IMR-90 (cell line): ENCODE data around the gene ALDH3B2. TPM values are rescaled to one million over a fixed set of nuclear protein-coding genes. Genes with fewer than 3 reads are reported as not detected.

Source experiments
- ATAC-seq: fragments of 200-7000 bp; cut with Tn5 transposase; 2 replicates; pipeline ENCODE4 v1.9.1; 2020; ENCODE audit warnings: low read depth, mild to moderate bottlenecking, moderate library complexity
- BruUV-seq: library from RNA; stranded (reverse); fragments of 400-500 nt; replicated peaks from 2 replicates; lab custom pipeline; 2021; lab: Mats Ljungman, UMichigan
- CTCF ChIA-PET: fragments of 300-600 bp; formaldehyde crosslinking; extraction: SDS; loops from one replicate; lab custom pipeline; 2021; ENCODE audit warnings: antibody characterized with exemption; lab: Yijun Ruan, JAX
- POLR2A ChIA-PET: fragments of 300-600 bp; sonication (Branson Sonifier 250); formaldehyde crosslinking; loops from one replicate; lab custom pipeline; 2022; ENCODE audit warnings: antibody characterized with exemption; ENCODE audit not compliant: unreplicated experiment; lab: Charles Lee
- DNase-seq: peaks from one replicate; pipeline ENCODE4 v3.0.0; 2013
- H2AFZ ChIP-seq: replicated peaks from 2 replicates; pipeline ENCODE3; 2013; ENCODE audit warnings: low read length, mild to moderate bottlenecking; ENCODE audit not compliant: poor library complexity
- H2AK5ac ChIP-seq: 2 replicates; pipeline ENCODE4 v1.6.1; 2013; ENCODE audit warnings: low read depth, low read length, inconsistent platforms
- H2AK9ac ChIP-seq: replicated peaks from 2 replicates; pipeline ENCODE3; 2013; ENCODE audit warnings: mild to moderate bottlenecking, low read depth, low read length, moderate library complexity; ENCODE audit not compliant: poor library complexity
- H2BK120ac ChIP-seq: 2 replicates; pipeline ENCODE4 v1.6.1; 2013; ENCODE audit warnings: low read depth, low read length, inconsistent platforms
- H2BK15ac ChIP-seq: 3 replicates; pipeline ENCODE4 v1.6.1; 2013; ENCODE audit warnings: low read depth, low read length, inconsistent platforms
- H2BK20ac ChIP-seq: 2 replicates; pipeline ENCODE4 v1.6.1; 2013; ENCODE audit warnings: low read depth, mild to moderate bottlenecking, inconsistent platforms, low read length, moderate library complexity
- H2BK5ac ChIP-seq: 2 replicates; pipeline ENCODE4 v1.6.1; 2013; ENCODE audit warnings: mild to moderate bottlenecking, low read depth, low read length, inconsistent platforms; ENCODE audit not compliant: poor library complexity, severe bottlenecking
- H3K14ac ChIP-seq: replicated peaks from 2 replicates; pipeline ENCODE4 v1.6.1; 2013; ENCODE audit warnings: low read depth, low read length, inconsistent platforms
- H3K18ac ChIP-seq: 2 replicates; pipeline ENCODE4 v1.6.1; 2013; ENCODE audit warnings: low read depth, low read length, control low read depth
- H3K23ac ChIP-seq: 2 replicates; pipeline ENCODE4 v1.6.1; 2013; ENCODE audit warnings: low read depth, low read length, inconsistent platforms
- H3K27ac ChIP-seq: 2 replicates; pipeline ENCODE4 v1.5.1; 2013; ENCODE audit warnings: mild to moderate bottlenecking, control low read depth, low read length; ENCODE audit not compliant: insufficient read depth
- H3K27me3 ChIP-seq: 2 replicates; pipeline ENCODE4 v1.6.1; 2013; ENCODE audit warnings: low read length; ENCODE audit not compliant: control insufficient read depth, insufficient read depth
- H3K36me3 ChIP-seq: 2 replicates; pipeline ENCODE4 v1.6.1; 2013; ENCODE audit warnings: low read length, mixed read lengths; ENCODE audit not compliant: control insufficient read depth, insufficient read depth
- H3K4ac ChIP-seq: 2 replicates; pipeline ENCODE4 v1.6.1; 2013; ENCODE audit warnings: low read depth, low read length, inconsistent platforms
- H3K4me1 ChIP-seq: 2 replicates; pipeline ENCODE4 v1.6.1; 2013; ENCODE audit warnings: low read length, mixed read lengths; ENCODE audit not compliant: control insufficient read depth, insufficient read depth
- H3K4me2 ChIP-seq: 2 replicates; pipeline ENCODE4 v1.6.1; 2013; ENCODE audit warnings: low read depth, mild to moderate bottlenecking, control low read depth, low read length, moderate library complexity
- H3K4me3 ChIP-seq: 2 replicates; pipeline ENCODE4 v1.5.1; 2013; ENCODE audit warnings: low read depth, mild to moderate bottlenecking, control low read depth, low read length, moderate library complexity; ENCODE audit not compliant: insufficient read depth
- H3K56ac ChIP-seq: 2 replicates; pipeline ENCODE4 v1.6.1; 2013; ENCODE audit warnings: low read length, inconsistent platforms; ENCODE audit not compliant: insufficient read depth; ENCODE audit errors: extremely low read depth
- H3K79me1 ChIP-seq, 2 experiments: 2 replicates each; pipeline ENCODE4 v1.6.1; 2013; ENCODE audit warnings: low read length in 2 of 2, inconsistent platforms in 1 of 2, low read depth in 1 of 2
- H3K9ac ChIP-seq: 2 replicates; pipeline ENCODE4 v1.6.1; 2013; ENCODE audit warnings: low read depth, low read length, control low read depth
- H3K9me1 ChIP-seq: 2 replicates; pipeline ENCODE4 v1.6.1; 2013; ENCODE audit warnings: low read length, inconsistent platforms; ENCODE audit not compliant: insufficient read depth
- H3K9me3 ChIP-seq: 2 replicates; pipeline ENCODE4 v1.6.1; 2013; ENCODE audit warnings: low read length; ENCODE audit not compliant: control insufficient read depth, insufficient read depth
- H4K20me1 ChIP-seq: 2 replicates; pipeline ENCODE4 v1.6.1; 2013; ENCODE audit warnings: low read length, inconsistent platforms; ENCODE audit not compliant: insufficient read depth
- H4K5ac ChIP-seq: 2 replicates; pipeline ENCODE4 v1.6.1; 2013; ENCODE audit warnings: mild to moderate bottlenecking, low read depth, low read length, control low read depth
- H4K8ac ChIP-seq, 2 experiments: 2 replicates each; pipeline ENCODE4 v1.6.1; 2013; ENCODE audit warnings: low read depth in 2 of 2, low read length in 2 of 2, control low read depth in 1 of 2, inconsistent platforms in 1 of 2
- H4K91ac ChIP-seq: 2 replicates; pipeline ENCODE4 v1.6.1; 2013; ENCODE audit warnings: low read depth, low read length, inconsistent platforms; ENCODE audit not compliant: insufficient read depth
- CTCF ChIP-seq: conservative IDR thresholded peaks from 2 replicates; pipeline ENCODE4 v1.5.1; 2012; ENCODE audit warnings: mild to moderate bottlenecking, low read depth, low read length, improper control_type of control experiment
- MAFK ChIP-seq: IDR thresholded peaks from 2 replicates; pipeline ENCODE4 v1.6.1; 2012; ENCODE audit warnings: low read depth, low read length, improper control_type of control experiment
- WGBS, 2 experiments: methylation state at CpG; one replicate each; pipeline versions ENCODE4 v1.1.5 to v1.1.7; 2013; ENCODE audit warnings: missing lambda C conversion rate in 2 of 2; ENCODE audit not compliant: insufficient read length in 1 of 2; ENCODE audit errors: extremely low coverage in 2 of 2; 5-methylcytosine and 5-hydroxymethylcytosine counted together
- dilution Hi-C: fragments of 300-500 bp; cut with HindIII; formaldehyde crosslinking; loops from one replicate; pipeline ENCODE4 v1.14.3; 2018; ENCODE audit warnings: low sequenced_read_pairs; ENCODE audit not compliant: unreplicated experiment
- in situ Hi-C: fragments of 300-500 bp; cut with MboI; formaldehyde crosslinking; loops from 3 replicates; pipeline ENCODE4 v1.14.3; 2019; ENCODE audit warnings: low sequenced_read_pairs, inconsistent platforms, mixed read lengths
- intact Hi-C: fragments of 100-400 bp; cut with micrococcal nuclease; formaldehyde crosslinking; loops from 2 replicates; pipeline ENCODE4 v1.10.0; 2022
- polyA plus RNA-seq, 3 experiments: library from polyadenylated mRNA; depleted of rRNA; stranded (reverse); fragments of >200 nt; gene quantifications; 2 replicates each; pipeline ENCODE4 v1.2.3, GENCODE V29; 2012; ENCODE audit warnings: low replicate concordance in 1 of 3
- total RNA-seq: library from RNA; depleted of rRNA; stranded (reverse); fragments of >200 nt; gene quantifications from 2 replicates; pipeline ENCODE4 v1.2.3, GENCODE V29; 2012

Gene ALDH3B2
- total and polyA plus RNA-seq, 2 of the 4 experiments (the other 2 are of a cell fraction): not detected

GRCh38 chr11:67705264-67705663, 30.8 kb upstream of the ALDH3B2 start:
- H2AK9ac ChIP-seq: no peak overlapping the region
- 60% methylated on average over 1 of the region's 3 CpGs; no CpG with 5 or more reads in 1 of the 2 experiments for WGBS, 2 experiments
- dilution Hi-C loops: no loop called here
- TF ChIP-seq MAFK (no peak), CTCF (no peak)
- no peak overlapping the region for H3K27ac ChIP-seq
- POLR2A ChIA-PET: no interaction called here
- H3K4ac ChIP-seq: no peak overlapping the region
- no peak overlapping the region for H2BK20ac ChIP-seq
- H4K8ac ChIP-seq: no peak overlapping the region
- ATAC-seq: no peak
- no peak overlapping the region for H3K56ac ChIP-seq
- H3K79me1 ChIP-seq: no peaks in the 10 kb centered on the region
- H3K14ac ChIP-seq: no peak overlapping the region
- no peaks in the 10 kb centered on the region for H4K20me1 ChIP-seq
- no peaks in the 10 kb centered on the region for H3K36me3 ChIP-seq
- BruUV-seq: no TSS peak
- in situ Hi-C loops: no loop called here
- H2AFZ ChIP-seq: no peak overlapping the region
- no peak overlapping the region for H4K5ac ChIP-seq
- no peaks in the 10 kb centered on the region for H3K9me1 ChIP-seq
- no peak overlapping the region for H2BK120ac ChIP-seq
- H3K9ac ChIP-seq: no peak overlapping the region
- no peak overlapping the region for H4K91ac ChIP-seq
- no peak overlapping the region for H2BK15ac ChIP-seq
- H3K18ac ChIP-seq: no peak overlapping the region
- intact Hi-C loops: no loop called here
- H2AK5ac ChIP-seq: no peak overlapping the region
- CTCF ChIA-PET: no interaction called here
- no peaks in the 10 kb centered on the region for H3K9me3 ChIP-seq
- H3K4me1 ChIP-seq: no peaks in the 10 kb centered on the region
- no peak overlapping the region for H3K23ac ChIP-seq
- H2BK5ac ChIP-seq: no peak overlapping the region
- H3K27me3 ChIP-seq: peaks cover 7% of the 10 kb centered on the region
- no peak for DNase-seq
- no peak overlapping the region for H3K4me3 ChIP-seq
- H3K4me2 ChIP-seq: no peak overlapping the region
